NT2/D1 (cell line): ENCODE results near the gene AGGF1.

Source experiments
- YY1 ChIP-seq: IDR thresholded peaks from 2 replicates; pipeline ENCODE4 v1.6.1; 2011; ENCODE audit not compliant: insufficient read length, insufficient read depth
- ZNF274 ChIP-seq: IDR thresholded peaks from 2 replicates; pipeline ENCODE4 v1.6.1; 2011; ENCODE audit warnings: mild to moderate bottlenecking, low read depth, low read length

- TF ChIP-seq YY1: no peak
- TF ChIP-seq ZNF274: no peak
Observed at GRCh38 chr5:77104813-77105212, 74.6 kb downstream of the AGGF1 start.
